GM12891 (cell line): Measurements from ENCODE around the gene SLC29A2.

Experiments used
- DNase-seq: peaks from one replicate; pipeline ENCODE4 v3.0.0; 2011; ENCODE audit warnings: low spot score; ENCODE audit not compliant: insufficient read length
- FAIRE-seq: peaks from 2 replicates; lab custom pipeline; 2011; peaks lifted over from hg19 to GRCh38; lab: Jason Lieb, UNC
- PAX5 ChIP-seq: IDR thresholded peaks from 2 replicates; pipeline ENCODE4 v1.6.1; 2011; ENCODE audit warnings: low read length, moderate library complexity, mild to moderate bottlenecking; ENCODE audit not compliant: insufficient read depth, severe bottlenecking
- POLR2A ChIP-seq: IDR thresholded peaks from 2 replicates; pipeline ENCODE4 v1.6.1; 2011; ENCODE audit warnings: low read depth, low read length, control low read depth
- POLR2AphosphoS5 ChIP-seq: IDR thresholded peaks from 2 replicates; pipeline ENCODE4 v1.6.1; 2011; ENCODE audit warnings: low read depth, low read length, control low read depth
- POU2F2 ChIP-seq: IDR thresholded peaks from 2 replicates; pipeline ENCODE4 v1.6.1; 2011; ENCODE audit warnings: low read depth, mild to moderate bottlenecking, control low read depth, low read length, moderate library complexity
- SPI1 ChIP-seq: IDR thresholded peaks from 2 replicates; pipeline ENCODE4 v1.6.1; 2011; ENCODE audit warnings: low read depth, low read length, control low read depth
- TAF1 ChIP-seq: IDR thresholded peaks from 2 replicates; pipeline ENCODE4 v1.6.1; 2011; ENCODE audit warnings: low read depth, low read length, control low read depth

SLC29A2 gene

GRCh38 chr11:66412110-66412509 is 40.5 kb upstream of the SLC29A2 start:
- TF ChIP-seq SPI1, result no peak
- no peak for TF ChIP-seq POLR2AphosphoS5
- no peak for TF ChIP-seq POU2F2
- TF ChIP-seq PAX5, result no peak
- no peak for TF ChIP-seq TAF1
- DNase-seq, result no peak
- no peak for FAIRE-seq

GRCh38 chr11:66411323-66411722 is 39.8 kb upstream of the SLC29A2 start:
- no peak for DNase-seq
- no peak for TF ChIP-seq TAF1
- no peak for TF ChIP-seq PAX5
- no peak for TF ChIP-seq POLR2A
- no peak for TF ChIP-seq SPI1
- TF ChIP-seq POLR2AphosphoS5, result no peak
- no peak for TF ChIP-seq POU2F2
- FAIRE-seq, result no peak

GRCh38 chr11:66410191-66410590 is 38.6 kb upstream of the SLC29A2 start:
- FAIRE-seq (no peak), DNase-seq (no peak)
- TF ChIP-seq POLR2AphosphoS5, result no peak
- no peak for TF ChIP-seq POU2F2
- TF ChIP-seq PAX5, result no peak
- no peak for TF ChIP-seq TAF1
- TF ChIP-seq SPI1, result no peak
- no peak for TF ChIP-seq POLR2A

- FAIRE-seq, result no peak
- TF ChIP-seq POLR2AphosphoS5 (no peak), PAX5 (no peak), POLR2A (no peak)
Observed at GRCh38 chr11:66409226-66409625, 37.7 kb upstream of the SLC29A2 start.

GRCh38 chr11:66408488-66409214 is 37.1 kb upstream of the SLC29A2 start:
- DNase-seq (peak; percentile 89), FAIRE-seq (peak; percentile 96)
- TF ChIP-seq POLR2A (no peak), POLR2AphosphoS5 (no peak), SPI1 (peak; percentile 17; the same call in 1 of the 2 replicates), PAX5 (no peak), TAF1 (no peak), POU2F2 (no peak)

More at GRCh38 chr11:66409226-66409625, 37.7 kb upstream of the SLC29A2 start:
- DNase-seq, result no peak

- no peak for FAIRE-seq
- TF ChIP-seq SPI1 (no peak), POU2F2 (no peak), PAX5 (no peak)
- DNase-seq, result no peak
Observed at GRCh38 chr11:66407651-66408050, 36.1 kb upstream of the SLC29A2 start.

- no peak for FAIRE-seq
- no peak for DNase-seq
- no peak for TF ChIP-seq TAF1
- no peak for TF ChIP-seq POLR2A
- no peak for TF ChIP-seq PAX5
- no peak for TF ChIP-seq SPI1
- no peak for TF ChIP-seq POU2F2
- no peak for TF ChIP-seq POLR2AphosphoS5
Observed at GRCh38 chr11:66393954-66394353, 22.4 kb upstream of the SLC29A2 start.

GRCh38 chr11:66391322-66391721 is 19.8 kb upstream of the SLC29A2 start:
- DNase-seq (no peak), FAIRE-seq (no peak)
- TF ChIP-seq POLR2A, result no peak
- no peak for TF ChIP-seq TAF1
- no peak for TF ChIP-seq POLR2AphosphoS5
- TF ChIP-seq POU2F2, result no peak
- peak; percentile 76 for TF ChIP-seq SPI1

GRCh38 chr11:66388780-66389386 is 17.3 kb upstream of the SLC29A2 start:
- DNase-seq (no peak), FAIRE-seq (peak; percentile 82)
- no peak for TF ChIP-seq TAF1
- no peak for TF ChIP-seq POU2F2
- TF ChIP-seq POLR2AphosphoS5, result no peak
- no peak for TF ChIP-seq PAX5
- TF ChIP-seq SPI1, result no peak
- no peak for TF ChIP-seq POLR2A
